IMR-90 (cell line): ENCODE results near the gene RGS9BP. TPM values are rescaled to one million over a fixed set of nuclear protein-coding genes. Genes with fewer than 3 reads are reported as not detected.

Experiments
- ATAC-seq: fragments of 200-7000 bp; cut with Tn5 transposase; 2 replicates; pipeline ENCODE4 v1.9.1; 2020; ENCODE audit warnings: low read depth, mild to moderate bottlenecking, moderate library complexity
- BruUV-seq: library from RNA; stranded (reverse); fragments of 400-500 nt; replicated peaks from 2 replicates; lab custom pipeline; 2021; lab: Mats Ljungman, UMichigan
- CTCF ChIA-PET: fragments of 300-600 bp; formaldehyde crosslinking; extraction: SDS; loops from one replicate; lab custom pipeline; 2021; ENCODE audit warnings: antibody characterized with exemption; lab: Yijun Ruan, JAX
- POLR2A ChIA-PET: fragments of 300-600 bp; sonication (Branson Sonifier 250); formaldehyde crosslinking; loops from one replicate; lab custom pipeline; 2022; ENCODE audit warnings: antibody characterized with exemption; ENCODE audit not compliant: unreplicated experiment; lab: Charles Lee
- DNase-seq: peaks from one replicate; pipeline ENCODE4 v3.0.0; 2013
- H2AFZ ChIP-seq: replicated peaks from 2 replicates; pipeline ENCODE3; 2013; ENCODE audit warnings: low read length, mild to moderate bottlenecking; ENCODE audit not compliant: poor library complexity
- H2AK5ac ChIP-seq: 2 replicates; pipeline ENCODE4 v1.6.1; 2013; ENCODE audit warnings: low read depth, low read length, inconsistent platforms
- H2AK9ac ChIP-seq: replicated peaks from 2 replicates; pipeline ENCODE3; 2013; ENCODE audit warnings: mild to moderate bottlenecking, low read depth, low read length, moderate library complexity; ENCODE audit not compliant: poor library complexity
- H2BK120ac ChIP-seq: 2 replicates; pipeline ENCODE4 v1.6.1; 2013; ENCODE audit warnings: low read depth, low read length, inconsistent platforms
- H2BK15ac ChIP-seq: 3 replicates; pipeline ENCODE4 v1.6.1; 2013; ENCODE audit warnings: low read depth, low read length, inconsistent platforms
- H2BK20ac ChIP-seq: 2 replicates; pipeline ENCODE4 v1.6.1; 2013; ENCODE audit warnings: low read depth, mild to moderate bottlenecking, inconsistent platforms, low read length, moderate library complexity
- H2BK5ac ChIP-seq: 2 replicates; pipeline ENCODE4 v1.6.1; 2013; ENCODE audit warnings: mild to moderate bottlenecking, low read depth, low read length, inconsistent platforms; ENCODE audit not compliant: poor library complexity, severe bottlenecking
- H3K14ac ChIP-seq: replicated peaks from 2 replicates; pipeline ENCODE4 v1.6.1; 2013; ENCODE audit warnings: low read depth, low read length, inconsistent platforms
- H3K18ac ChIP-seq: 2 replicates; pipeline ENCODE4 v1.6.1; 2013; ENCODE audit warnings: low read depth, low read length, control low read depth
- H3K23ac ChIP-seq: 2 replicates; pipeline ENCODE4 v1.6.1; 2013; ENCODE audit warnings: low read depth, low read length, inconsistent platforms
- H3K27ac ChIP-seq: 2 replicates; pipeline ENCODE4 v1.5.1; 2013; ENCODE audit warnings: mild to moderate bottlenecking, control low read depth, low read length; ENCODE audit not compliant: insufficient read depth
- H3K27me3 ChIP-seq: 2 replicates; pipeline ENCODE4 v1.6.1; 2013; ENCODE audit warnings: low read length; ENCODE audit not compliant: control insufficient read depth, insufficient read depth
- H3K36me3 ChIP-seq: 2 replicates; pipeline ENCODE4 v1.6.1; 2013; ENCODE audit warnings: low read length, mixed read lengths; ENCODE audit not compliant: control insufficient read depth, insufficient read depth
- H3K4ac ChIP-seq: 2 replicates; pipeline ENCODE4 v1.6.1; 2013; ENCODE audit warnings: low read depth, low read length, inconsistent platforms
- H3K4me1 ChIP-seq: 2 replicates; pipeline ENCODE4 v1.6.1; 2013; ENCODE audit warnings: low read length, mixed read lengths; ENCODE audit not compliant: control insufficient read depth, insufficient read depth
- H3K4me2 ChIP-seq: 2 replicates; pipeline ENCODE4 v1.6.1; 2013; ENCODE audit warnings: low read depth, mild to moderate bottlenecking, control low read depth, low read length, moderate library complexity
- H3K4me3 ChIP-seq: 2 replicates; pipeline ENCODE4 v1.5.1; 2013; ENCODE audit warnings: low read depth, mild to moderate bottlenecking, control low read depth, low read length, moderate library complexity; ENCODE audit not compliant: insufficient read depth
- H3K56ac ChIP-seq: 2 replicates; pipeline ENCODE4 v1.6.1; 2013; ENCODE audit warnings: low read length, inconsistent platforms; ENCODE audit not compliant: insufficient read depth; ENCODE audit errors: extremely low read depth
- H3K79me1 ChIP-seq, 2 experiments: 2 replicates each; pipeline ENCODE4 v1.6.1; 2013; ENCODE audit warnings: low read length in 2 of 2, inconsistent platforms in 1 of 2, low read depth in 1 of 2
- H3K9ac ChIP-seq: 2 replicates; pipeline ENCODE4 v1.6.1; 2013; ENCODE audit warnings: low read depth, low read length, control low read depth
- H3K9me1 ChIP-seq: 2 replicates; pipeline ENCODE4 v1.6.1; 2013; ENCODE audit warnings: low read length, inconsistent platforms; ENCODE audit not compliant: insufficient read depth
- H3K9me3 ChIP-seq: 2 replicates; pipeline ENCODE4 v1.6.1; 2013; ENCODE audit warnings: low read length; ENCODE audit not compliant: control insufficient read depth, insufficient read depth
- H4K20me1 ChIP-seq: 2 replicates; pipeline ENCODE4 v1.6.1; 2013; ENCODE audit warnings: low read length, inconsistent platforms; ENCODE audit not compliant: insufficient read depth
- H4K5ac ChIP-seq: 2 replicates; pipeline ENCODE4 v1.6.1; 2013; ENCODE audit warnings: mild to moderate bottlenecking, low read depth, low read length, control low read depth
- H4K8ac ChIP-seq, 2 experiments: 2 replicates each; pipeline ENCODE4 v1.6.1; 2013; ENCODE audit warnings: low read depth in 2 of 2, low read length in 2 of 2, control low read depth in 1 of 2, inconsistent platforms in 1 of 2
- H4K91ac ChIP-seq: 2 replicates; pipeline ENCODE4 v1.6.1; 2013; ENCODE audit warnings: low read depth, low read length, inconsistent platforms; ENCODE audit not compliant: insufficient read depth
- BHLHE40 ChIP-seq: fragments of 150-350 bp; IDR thresholded peaks from 2 replicates; pipeline ENCODE4 v1.6.1; 2016; ENCODE audit warnings: mild to moderate bottlenecking, low read depth, low read length
- CEBPB ChIP-seq: IDR thresholded peaks from 2 replicates; pipeline ENCODE4 v1.6.1; 2012; ENCODE audit warnings: low read depth, low read length, improper control_type of control experiment
- CTCF ChIP-seq: conservative IDR thresholded peaks from 2 replicates; pipeline ENCODE4 v1.5.1; 2012; ENCODE audit warnings: mild to moderate bottlenecking, low read depth, low read length, improper control_type of control experiment
- FOS ChIP-seq: fragments of 150-350 bp; IDR thresholded peaks from 2 replicates; pipeline ENCODE4 v1.6.1; 2016; ENCODE audit warnings: low read depth, low read length
- MAFK ChIP-seq: IDR thresholded peaks from 2 replicates; pipeline ENCODE4 v1.6.1; 2012; ENCODE audit warnings: low read depth, low read length, improper control_type of control experiment
- MAZ ChIP-seq: IDR thresholded peaks from 2 replicates; pipeline ENCODE4 v1.6.1; 2012; ENCODE audit warnings: low read depth, mild to moderate bottlenecking, low read length, improper control_type of control experiment, moderate library complexity, borderline replicate concordance
- MXI1 ChIP-seq: IDR thresholded peaks from 2 replicates; pipeline ENCODE4 v1.6.1; 2012; ENCODE audit warnings: low read depth, mild to moderate bottlenecking, low read length, moderate library complexity, borderline replicate concordance
- NFE2L2 ChIP-seq: fragments of 150-350 bp; IDR thresholded peaks from 2 replicates; pipeline ENCODE4 v1.6.1; 2016; ENCODE audit warnings: low read depth, mild to moderate bottlenecking, low read length
- POLR2A ChIP-seq: IDR thresholded peaks from 2 replicates; pipeline ENCODE4 v1.6.1; 2012; ENCODE audit warnings: mild to moderate bottlenecking, low read depth, low read length
- RAD21 ChIP-seq: IDR thresholded peaks from 2 replicates; pipeline ENCODE4 v1.6.1; 2012; ENCODE audit warnings: low read length, improper control_type of control experiment
- RCOR1 ChIP-seq: IDR thresholded peaks from 2 replicates; pipeline ENCODE4 v1.6.1; 2012; ENCODE audit warnings: mild to moderate bottlenecking, low read length, improper control_type of control experiment; ENCODE audit not compliant: insufficient replicate concordance
- WGBS, 2 experiments: methylation state at CpG; one replicate each; pipeline versions ENCODE4 v1.1.5 to v1.1.7; 2013; ENCODE audit warnings: missing lambda C conversion rate in 2 of 2; ENCODE audit not compliant: insufficient read length in 1 of 2; ENCODE audit errors: extremely low coverage in 2 of 2; 5-methylcytosine and 5-hydroxymethylcytosine counted together
- dilution Hi-C: fragments of 300-500 bp; cut with HindIII; formaldehyde crosslinking; loops from one replicate; pipeline ENCODE4 v1.14.3; 2018; ENCODE audit warnings: low sequenced_read_pairs; ENCODE audit not compliant: unreplicated experiment
- in situ Hi-C: fragments of 300-500 bp; cut with MboI; formaldehyde crosslinking; loops from 3 replicates; pipeline ENCODE4 v1.14.3; 2019; ENCODE audit warnings: low sequenced_read_pairs, inconsistent platforms, mixed read lengths
- intact Hi-C: fragments of 100-400 bp; cut with micrococcal nuclease; formaldehyde crosslinking; loops from 2 replicates; pipeline ENCODE4 v1.10.0; 2022
- polyA plus RNA-seq, 3 experiments: library from polyadenylated mRNA; depleted of rRNA; stranded (reverse); fragments of >200 nt; gene quantifications; 2 replicates each; pipeline ENCODE4 v1.2.3, GENCODE V29; 2012; ENCODE audit warnings: low replicate concordance in 1 of 3
- total RNA-seq: library from RNA; depleted of rRNA; stranded (reverse); fragments of >200 nt; gene quantifications from 2 replicates; pipeline ENCODE4 v1.2.3, GENCODE V29; 2012
- TF ChIP-seq, protein P1 (sequence below): fragments of 150-350 bp; IDR thresholded peaks from 2 replicates; pipeline ENCODE4 v1.6.1; 2017; ENCODE audit warnings: mild to moderate bottlenecking, antibody characterized with exemption, low read length, low read depth
- TF ChIP-seq, protein P2 (sequence below): fragments of 150-350 bp; IDR thresholded peaks from 2 replicates; pipeline ENCODE4 v1.6.1; 2016; ENCODE audit warnings: low read depth, mild to moderate bottlenecking, low read length, moderate library complexity, borderline replicate concordance

Gene RGS9BP
- total and polyA plus RNA-seq, 2 of the 4 experiments (the other 2 are of a cell fraction) = 0.03 to 0.18 TPM

DNA sequence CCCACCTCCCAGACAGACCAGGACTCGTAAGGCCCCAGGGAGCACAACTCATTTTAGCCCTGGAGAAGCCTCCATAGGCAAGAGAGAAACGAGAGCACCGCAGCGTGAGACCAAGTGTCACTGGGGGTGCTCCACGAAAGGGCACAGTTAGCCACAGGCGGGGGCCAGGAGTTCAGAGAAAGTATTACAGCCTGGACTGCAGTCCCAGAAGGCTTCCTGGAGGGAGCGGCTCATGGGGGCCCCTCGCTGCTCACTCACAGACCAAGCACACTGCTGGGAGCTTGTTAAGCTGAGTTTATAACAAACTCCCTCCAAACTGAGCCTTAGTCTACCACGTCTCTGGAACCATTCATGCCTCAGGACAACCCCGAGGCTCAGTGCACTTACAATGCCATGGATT lies 17.1 kb upstream of the RGS9BP start:
- Histone ChIP-seq H3K9me3 (no peaks in the 10 kb centered on the region), H3K79me1 (peaks cover 15 to 52% of the 10 kb centered on the region in 2 experiments), H3K27ac (no peak overlapping the region), H2AFZ (no peak overlapping the region), H3K23ac (no peak overlapping the region), H3K9ac (no peak overlapping the region), H2AK5ac (no peak overlapping the region), H4K91ac (no peak overlapping the region), H3K14ac (no peak overlapping the region), H3K18ac (no peak overlapping the region), H4K8ac (no peak overlapping the region), H3K4me1 (no peaks in the 10 kb centered on the region), H2BK20ac (no peak overlapping the region), H2AK9ac (no peak overlapping the region), H2BK15ac (no peak overlapping the region), H3K4me3 (no peak overlapping the region), H3K56ac (no peak overlapping the region), H4K5ac (no peak overlapping the region), H2BK120ac (no peak overlapping the region), H3K36me3 (peaks cover 18% of the 10 kb centered on the region), H3K4ac (no peak overlapping the region), H3K4me2 (no peak overlapping the region), H2BK5ac (no peak overlapping the region), H3K9me1 (no peaks in the 10 kb centered on the region), H3K27me3 (no peaks in the 10 kb centered on the region), H4K20me1 (peaks cover 11% of the 10 kb centered on the region)
- no peak for DNase-seq
- intact Hi-C loops (no loop called here), dilution Hi-C loops (no loop called here), in situ Hi-C loops (no loop called here)
- CTCF ChIA-PET = no interaction called here
- WGBS, 2 experiments = 81% methylated on average over 7 of the region's 10 CpGs; no CpG with 5 or more reads in 1 of the 2 experiments
- ATAC-seq = no peak
- POLR2A ChIA-PET = no interaction called here
- TF ChIP-seq MAZ (no peak), POLR2A (no peak), NFE2L2 (no peak), CEBPB (no peak), RAD21 (no peak), FOS (no peak), MXI1 (no peak), RCOR1 (no peak), MAFK (no peak), BHLHE40 (no peak), CTCF (no peak)
- TF ChIP-seq, protein P1, sequence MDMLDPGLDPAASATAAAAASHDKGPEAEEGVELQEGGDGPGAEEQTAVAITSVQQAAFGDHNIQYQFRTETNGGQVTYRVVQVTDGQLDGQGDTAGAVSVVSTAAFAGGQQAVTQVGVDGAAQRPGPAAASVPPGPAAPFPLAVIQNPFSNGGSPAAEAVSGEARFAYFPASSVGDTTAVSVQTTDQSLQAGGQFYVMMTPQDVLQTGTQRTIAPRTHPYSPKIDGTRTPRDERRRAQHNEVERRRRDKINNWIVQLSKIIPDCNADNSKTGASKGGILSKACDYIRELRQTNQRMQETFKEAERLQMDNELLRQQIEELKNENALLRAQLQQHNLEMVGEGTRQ = no peak
- TF ChIP-seq, protein P2, sequence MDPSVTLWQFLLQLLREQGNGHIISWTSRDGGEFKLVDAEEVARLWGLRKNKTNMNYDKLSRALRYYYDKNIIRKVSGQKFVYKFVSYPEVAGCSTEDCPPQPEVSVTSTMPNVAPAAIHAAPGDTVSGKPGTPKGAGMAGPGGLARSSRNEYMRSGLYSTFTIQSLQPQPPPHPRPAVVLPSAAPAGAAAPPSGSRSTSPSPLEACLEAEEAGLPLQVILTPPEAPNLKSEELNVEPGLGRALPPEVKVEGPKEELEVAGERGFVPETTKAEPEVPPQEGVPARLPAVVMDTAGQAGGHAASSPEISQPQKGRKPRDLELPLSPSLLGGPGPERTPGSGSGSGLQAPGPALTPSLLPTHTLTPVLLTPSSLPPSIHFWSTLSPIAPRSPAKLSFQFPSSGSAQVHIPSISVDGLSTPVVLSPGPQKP = no peak
- no TSS peak for BruUV-seq
